IMR-90 (cell line): Measurements from ENCODE around the gene SLC38A8.

Source experiments
- BHLHE40 ChIP-seq: fragments of 150-350 bp; IDR thresholded peaks from 2 replicates; pipeline ENCODE4 v1.6.1; 2016; ENCODE audit warnings: mild to moderate bottlenecking, low read depth, low read length
- MAFK ChIP-seq: IDR thresholded peaks from 2 replicates; pipeline ENCODE4 v1.6.1; 2012; ENCODE audit warnings: low read depth, low read length, improper control_type of control experiment
- MAZ ChIP-seq: IDR thresholded peaks from 2 replicates; pipeline ENCODE4 v1.6.1; 2012; ENCODE audit warnings: low read depth, mild to moderate bottlenecking, low read length, improper control_type of control experiment, moderate library complexity, borderline replicate concordance
- MXI1 ChIP-seq: IDR thresholded peaks from 2 replicates; pipeline ENCODE4 v1.6.1; 2012; ENCODE audit warnings: low read depth, mild to moderate bottlenecking, low read length, moderate library complexity, borderline replicate concordance
- NFE2L2 ChIP-seq: fragments of 150-350 bp; IDR thresholded peaks from 2 replicates; pipeline ENCODE4 v1.6.1; 2016; ENCODE audit warnings: low read depth, mild to moderate bottlenecking, low read length
- POLR2A ChIP-seq: IDR thresholded peaks from 2 replicates; pipeline ENCODE4 v1.6.1; 2012; ENCODE audit warnings: mild to moderate bottlenecking, low read depth, low read length
- RCOR1 ChIP-seq: IDR thresholded peaks from 2 replicates; pipeline ENCODE4 v1.6.1; 2012; ENCODE audit warnings: mild to moderate bottlenecking, low read length, improper control_type of control experiment; ENCODE audit not compliant: insufficient replicate concordance
- RFX5 ChIP-seq: IDR thresholded peaks from 2 replicates; pipeline ENCODE4 v1.8.0; 2012; ENCODE audit warnings: low read depth, mild to moderate bottlenecking, low read length, moderate library complexity
- SMC3 ChIP-seq: fragments of 150-350 bp; IDR thresholded peaks from 2 replicates; pipeline ENCODE4 v1.6.1; 2016; ENCODE audit warnings: low read depth, mild to moderate bottlenecking, antibody characterized with exemption, low read length, moderate library complexity
- TF ChIP-seq, protein P1 (sequence below): conservative IDR thresholded peaks from 2 replicates; pipeline ENCODE4 v1.5.1; 2012; ENCODE audit warnings: mild to moderate bottlenecking, low read depth, low read length, improper control_type of control experiment

DNA sequence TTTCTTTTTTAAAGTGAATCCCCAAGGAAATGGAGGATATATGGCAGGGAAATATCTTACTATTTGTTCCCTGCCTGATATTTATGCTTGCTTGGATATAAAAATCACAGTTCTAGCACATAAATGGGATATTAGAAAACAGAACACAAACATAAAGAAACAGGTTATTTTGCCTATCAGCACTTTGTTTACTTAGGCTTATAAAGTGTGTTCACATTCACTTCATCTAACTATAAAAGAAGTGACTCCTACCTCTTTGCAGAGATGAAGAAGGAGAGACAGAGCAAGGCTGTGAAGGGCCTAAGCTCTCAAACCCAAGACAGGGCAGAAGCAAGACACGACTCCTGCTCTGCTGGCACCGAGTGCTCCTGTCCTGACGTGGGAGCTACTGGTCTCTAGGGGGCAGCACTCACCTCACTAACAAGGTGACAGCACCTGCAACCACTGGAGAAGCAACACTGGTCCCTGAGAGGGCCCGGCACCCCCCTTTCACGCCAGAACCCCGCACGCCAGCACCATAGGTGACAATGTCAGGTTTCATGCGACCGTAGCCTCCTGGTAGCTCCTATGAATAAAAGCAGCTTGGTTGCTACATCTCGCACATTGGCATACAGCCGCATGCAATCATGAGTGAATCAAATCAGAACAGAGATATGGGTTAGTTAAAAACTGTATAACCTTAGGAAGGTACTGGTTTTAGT is 42.1 kb upstream of the SLC38A8 start:
- TF ChIP-seq, protein P1, sequence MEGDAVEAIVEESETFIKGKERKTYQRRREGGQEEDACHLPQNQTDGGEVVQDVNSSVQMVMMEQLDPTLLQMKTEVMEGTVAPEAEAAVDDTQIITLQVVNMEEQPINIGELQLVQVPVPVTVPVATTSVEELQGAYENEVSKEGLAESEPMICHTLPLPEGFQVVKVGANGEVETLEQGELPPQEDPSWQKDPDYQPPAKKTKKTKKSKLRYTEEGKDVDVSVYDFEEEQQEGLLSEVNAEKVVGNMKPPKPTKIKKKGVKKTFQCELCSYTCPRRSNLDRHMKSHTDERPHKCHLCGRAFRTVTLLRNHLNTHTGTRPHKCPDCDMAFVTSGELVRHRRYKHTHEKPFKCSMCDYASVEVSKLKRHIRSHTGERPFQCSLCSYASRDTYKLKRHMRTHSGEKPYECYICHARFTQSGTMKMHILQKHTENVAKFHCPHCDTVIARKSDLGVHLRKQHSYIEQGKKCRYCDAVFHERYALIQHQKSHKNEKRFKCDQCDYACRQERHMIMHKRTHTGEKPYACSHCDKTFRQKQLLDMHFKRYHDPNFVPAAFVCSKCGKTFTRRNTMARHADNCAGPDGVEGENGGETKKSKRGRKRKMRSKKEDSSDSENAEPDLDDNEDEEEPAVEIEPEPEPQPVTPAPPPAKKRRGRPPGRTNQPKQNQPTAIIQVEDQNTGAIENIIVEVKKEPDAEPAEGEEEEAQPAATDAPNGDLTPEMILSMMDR: peak; percentile 64
- TF ChIP-seq MAFK: no peak
- no peak for TF ChIP-seq BHLHE40
- no peak for TF ChIP-seq POLR2A
- no peak for TF ChIP-seq RCOR1
- TF ChIP-seq SMC3: peak; percentile 65
- no peak for TF ChIP-seq MXI1
- no peak for TF ChIP-seq RFX5
- no peak for TF ChIP-seq NFE2L2
- TF ChIP-seq MAZ: no peak
